ENCODE data around the gene MS4A4E.

MS4A4E gene

DNA sequence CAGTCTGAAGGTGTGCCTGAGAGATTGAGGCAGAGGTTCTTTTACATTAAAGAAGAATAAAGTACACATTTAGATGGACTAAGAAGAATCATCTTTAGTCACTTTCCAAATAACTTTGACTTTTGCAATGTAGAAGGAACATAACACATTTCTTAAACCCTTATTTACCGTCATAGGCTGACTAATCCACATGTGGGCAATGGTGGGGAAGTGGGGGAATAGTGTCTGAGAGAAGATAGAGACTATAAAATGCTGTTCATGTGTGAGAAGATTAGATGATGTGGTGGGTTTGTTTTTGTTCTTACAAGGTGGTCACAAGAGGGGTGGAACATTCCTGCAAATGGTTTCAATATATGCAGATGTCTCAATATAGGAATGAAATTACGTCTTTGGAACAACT, 39.3 kb upstream of the MS4A4E start:
- TF ChIP-seq EZH2phosphoT487 (conservative IDR thresholded peaks at IDR 0.05; ENCODE audit: low read length): no peak
- TF ChIP-seq, protein P1, sequence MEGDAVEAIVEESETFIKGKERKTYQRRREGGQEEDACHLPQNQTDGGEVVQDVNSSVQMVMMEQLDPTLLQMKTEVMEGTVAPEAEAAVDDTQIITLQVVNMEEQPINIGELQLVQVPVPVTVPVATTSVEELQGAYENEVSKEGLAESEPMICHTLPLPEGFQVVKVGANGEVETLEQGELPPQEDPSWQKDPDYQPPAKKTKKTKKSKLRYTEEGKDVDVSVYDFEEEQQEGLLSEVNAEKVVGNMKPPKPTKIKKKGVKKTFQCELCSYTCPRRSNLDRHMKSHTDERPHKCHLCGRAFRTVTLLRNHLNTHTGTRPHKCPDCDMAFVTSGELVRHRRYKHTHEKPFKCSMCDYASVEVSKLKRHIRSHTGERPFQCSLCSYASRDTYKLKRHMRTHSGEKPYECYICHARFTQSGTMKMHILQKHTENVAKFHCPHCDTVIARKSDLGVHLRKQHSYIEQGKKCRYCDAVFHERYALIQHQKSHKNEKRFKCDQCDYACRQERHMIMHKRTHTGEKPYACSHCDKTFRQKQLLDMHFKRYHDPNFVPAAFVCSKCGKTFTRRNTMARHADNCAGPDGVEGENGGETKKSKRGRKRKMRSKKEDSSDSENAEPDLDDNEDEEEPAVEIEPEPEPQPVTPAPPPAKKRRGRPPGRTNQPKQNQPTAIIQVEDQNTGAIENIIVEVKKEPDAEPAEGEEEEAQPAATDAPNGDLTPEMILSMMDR (IDR thresholded peaks at IDR 0.05; ENCODE audit: insufficient read depth, low read length, poor library complexity, severe bottlenecking): no peak
- Histone ChIP-seq H3K36me3 (ENCODE audit: low read length) (no peaks in the 10 kb centered on the region), H3K9ac (ENCODE audit: low read length) (no peak overlapping the region), H3K79me2 (ENCODE audit: insufficient read depth, low read length) (no peaks in the 10 kb centered on the region), H3K27ac (ENCODE audit: low read depth, low read length) (no peak overlapping the region), H3F3A (ENCODE audit: insufficient read depth) (no peaks in the 10 kb centered on the region), H2AFZ (ENCODE audit: low read depth, low read length, severe bottlenecking) (no peak overlapping the region), H3K9me3 (ENCODE audit: insufficient read depth, low read length) (no peaks in the 10 kb centered on the region), H3K9me2 (replicated peaks; ENCODE audit: insufficient read depth, low read length) (no peaks in the 10 kb centered on the region), H3K27me3 (ENCODE audit: low read length) (no peaks in the 10 kb centered on the region), H4K20me1 (ENCODE audit: low read depth, low read length) (no peaks in the 10 kb centered on the region), H3K4me3 (ENCODE audit: insufficient read depth, low read length, poor library complexity, severe bottlenecking) (no peak overlapping the region), H3K4me2 (ENCODE audit: low read depth, low read length, poor library complexity, severe bottlenecking) (no peak overlapping the region)

DNA sequence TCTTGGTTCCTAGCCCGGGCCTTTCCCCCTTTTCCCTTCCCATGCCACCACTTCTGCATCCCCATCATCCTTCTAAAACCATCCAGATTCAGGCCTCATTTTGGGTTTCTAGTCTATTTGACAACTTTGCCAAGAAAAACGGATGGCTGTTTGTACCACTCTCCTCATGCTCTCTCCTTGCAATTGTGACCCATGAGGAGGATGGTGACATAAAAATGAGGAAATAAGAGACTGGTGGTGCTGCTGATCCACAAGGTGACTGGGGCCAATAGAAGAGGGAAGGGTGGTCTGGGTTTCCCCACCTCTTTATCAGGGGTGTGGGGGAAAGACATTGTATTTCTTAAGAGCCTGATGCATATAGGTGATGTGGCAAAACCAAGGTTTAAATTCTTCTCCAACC, 38.5 kb upstream of the MS4A4E start:
- Histone ChIP-seq H3K27ac (ENCODE audit: low read depth, low read length) (no peak overlapping the region), H2AFZ (ENCODE audit: low read depth, low read length, severe bottlenecking) (no peak overlapping the region), H3K4me3 (ENCODE audit: insufficient read depth, low read length, poor library complexity, severe bottlenecking) (no peak overlapping the region), H3K36me3 (ENCODE audit: low read length) (no peaks in the 10 kb centered on the region), H3F3A (ENCODE audit: insufficient read depth) (no peaks in the 10 kb centered on the region), H3K79me2 (ENCODE audit: insufficient read depth, low read length) (no peaks in the 10 kb centered on the region), H3K9me2 (replicated peaks; ENCODE audit: insufficient read depth, low read length) (no peaks in the 10 kb centered on the region), H3K27me3 (ENCODE audit: low read length) (no peaks in the 10 kb centered on the region), H3K9ac (ENCODE audit: low read length) (no peak overlapping the region), H3K9me3 (ENCODE audit: insufficient read depth, low read length) (no peaks in the 10 kb centered on the region), H3K4me2 (ENCODE audit: low read depth, low read length, poor library complexity, severe bottlenecking) (no peak overlapping the region), H4K20me1 (ENCODE audit: low read depth, low read length) (no peaks in the 10 kb centered on the region)
- TF ChIP-seq, protein P1 (IDR thresholded peaks at IDR 0.05; ENCODE audit: insufficient read depth, low read length, poor library complexity, severe bottlenecking): no peak
- TF ChIP-seq EZH2phosphoT487 (conservative IDR thresholded peaks at IDR 0.05; ENCODE audit: low read length): no peak

DNA sequence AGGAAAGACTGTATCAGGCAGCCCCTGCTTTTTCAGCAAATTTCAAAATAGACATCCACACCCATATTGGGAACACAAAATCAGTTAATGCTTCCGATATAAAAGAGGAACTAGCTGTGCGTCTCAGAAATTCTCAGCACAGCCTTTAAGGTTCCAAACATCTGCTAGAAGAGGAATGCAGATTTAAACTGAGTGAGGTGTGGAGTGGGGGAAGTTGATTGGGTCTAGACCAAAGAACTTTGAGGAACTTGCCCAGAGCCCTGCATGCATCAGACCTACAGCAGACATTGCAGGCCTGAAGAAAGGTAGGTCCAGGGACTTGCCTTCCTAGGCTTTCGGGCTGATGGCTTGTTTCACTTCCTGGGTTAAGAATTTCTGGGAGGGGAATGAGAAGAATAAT, 37.5 kb upstream of the MS4A4E start, which contains the start of gene MS4A4A:
MS4A4A (plus strand) TSS at position 255 of the 400 bp plus-strand sequence; CDS start at position 265, 10 bp downstream.
- H3K4me3 ChIP-seq (ENCODE audit: insufficient read depth, low read length, poor library complexity, severe bottlenecking): no peak within 1 kb of the TSS
- no peaks in the 10 kb centered on the region for H3K79me2 ChIP-seq (ENCODE audit: insufficient read depth, low read length)
- H3K9ac ChIP-seq (ENCODE audit: low read length): no peak within 1 kb of the TSS
- H3F3A ChIP-seq (ENCODE audit: insufficient read depth): no peaks in the 10 kb centered on the region
- TF ChIP-seq, protein P1 (IDR thresholded peaks at IDR 0.05; ENCODE audit: insufficient read depth, low read length, poor library complexity, severe bottlenecking): no peak
- TF ChIP-seq EZH2phosphoT487 (conservative IDR thresholded peaks at IDR 0.05; ENCODE audit: low read length): no peak
- no peaks in the 10 kb centered on the region for H4K20me1 ChIP-seq (ENCODE audit: low read depth, low read length)
- H3K9me2 ChIP-seq (replicated peaks; ENCODE audit: insufficient read depth, low read length): no peaks in the 10 kb centered on the region
- no peaks in the 10 kb centered on the region for H3K27me3 ChIP-seq (ENCODE audit: low read length)
- no peak within 1 kb of the TSS for H3K27ac ChIP-seq (ENCODE audit: low read depth, low read length)
- H3K4me2 ChIP-seq (ENCODE audit: low read depth, low read length, poor library complexity, severe bottlenecking): no peak within 1 kb of the TSS
- H3K9me3 ChIP-seq (ENCODE audit: insufficient read depth, low read length): no peaks in the 10 kb centered on the region
- H2AFZ ChIP-seq (ENCODE audit: low read depth, low read length, severe bottlenecking): no peak within 1 kb of the TSS
- no peaks in the 10 kb centered on the region for H3K36me3 ChIP-seq (ENCODE audit: low read length)

Measured in SU-DHL-6 (cell line).